Fibroblast of peridontal ligament (primary cell): ENCODE measurements around the gene MYO6.

Experiments
- DNase-seq: peaks from one replicate; pipeline ENCODE4 v3.0.0-alpha.2; 2010; ENCODE audit errors: extremely low read depth

Gene MYO6

DNA sequence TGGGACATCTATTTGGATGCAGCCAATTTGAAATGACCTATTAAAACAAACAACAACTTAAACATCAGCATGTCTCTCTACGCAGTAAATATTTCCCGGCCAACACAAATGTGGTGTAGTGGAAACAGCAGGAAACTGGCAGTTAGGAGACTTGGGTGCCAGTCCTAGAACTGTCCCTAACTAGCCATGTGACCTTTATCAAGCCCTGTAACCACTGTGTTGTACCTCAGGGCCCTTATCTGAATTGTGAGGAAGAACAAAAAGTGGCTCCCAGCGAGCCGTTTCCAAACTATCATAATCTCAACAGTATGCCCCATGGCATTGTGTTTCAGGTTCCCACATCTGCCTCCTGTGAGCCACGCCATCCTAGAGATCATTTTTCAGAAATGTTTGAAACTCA lies 198.9 kb downstream of the MYO6 start:
- no peak for DNase-seq

DNA sequence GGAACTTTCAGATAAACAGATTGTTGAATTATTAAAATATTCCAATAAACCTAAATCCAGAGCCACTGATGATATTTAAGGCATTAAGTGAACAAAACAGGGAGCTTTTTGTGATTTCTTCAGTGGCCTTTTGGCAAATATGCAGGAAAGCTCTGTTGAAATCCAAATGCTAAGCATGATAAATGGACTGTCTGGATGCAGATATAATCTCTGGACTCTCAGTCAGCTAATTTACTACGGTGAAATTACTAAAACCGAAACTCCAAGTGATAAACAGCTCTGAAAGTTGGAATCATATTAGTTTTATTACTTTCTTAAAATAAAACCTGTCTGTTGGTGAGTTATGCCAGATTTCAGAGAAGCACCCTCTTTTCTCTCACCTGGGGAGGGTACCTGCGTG lies 203.1 kb downstream of the MYO6 start:
- DNase-seq = no peak

DNA sequence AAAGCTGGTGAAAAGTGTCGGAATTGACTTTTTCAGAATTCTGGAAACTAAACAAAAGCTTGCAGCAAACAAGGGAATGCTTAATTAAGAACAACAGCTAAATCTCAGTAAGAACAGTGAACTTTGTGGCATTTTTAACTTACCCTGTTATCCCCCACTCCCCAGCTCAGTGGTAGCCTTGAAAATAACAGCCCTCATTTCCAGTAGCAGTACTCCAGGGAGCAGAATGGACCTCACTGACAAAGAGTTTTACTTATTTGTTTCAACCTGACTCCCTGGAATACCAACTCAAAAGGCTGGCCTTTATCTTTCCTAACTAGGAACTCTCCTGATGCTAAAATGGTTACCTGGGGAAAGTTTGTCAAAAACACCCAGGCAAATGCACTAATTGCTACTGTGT lies 214.5 kb downstream of the MYO6 start:
- no peak for DNase-seq

- no peak for DNase-seq
These were observed 219.1 kb downstream of the MYO6 start for GRCh38 chr6:75968143-75968542.
